Ishikawa (cell line): ENCODE data around the gene TMEM248.

Experiments used
- CEBPB ChIP-seq: IDR thresholded peaks from 2 replicates; pipeline ENCODE4 v1.6.1; 2012
- CREB1 ChIP-seq: IDR thresholded peaks from 2 replicates; pipeline ENCODE4 v1.6.1; 2012; ENCODE audit warnings: low read depth
- EGR1 ChIP-seq: IDR thresholded peaks from 2 replicates; pipeline ENCODE4 v1.6.1; 2012
- RAD21 ChIP-seq: IDR thresholded peaks from 2 replicates; pipeline ENCODE4 v1.6.1; 2012; ENCODE audit warnings: low read depth
- YY1 ChIP-seq: IDR thresholded peaks from 2 replicates; pipeline ENCODE4 v1.6.1; 2012; ENCODE audit warnings: low read depth

- no peak for TF ChIP-seq EGR1
- no peak for TF ChIP-seq CREB1
- no peak for TF ChIP-seq CEBPB
- TF ChIP-seq YY1: no peak
- no peak for TF ChIP-seq RAD21
Measured at GRCh38 chr7:66902844-66903180, 18.2 kb upstream of the TMEM248 start.
